Measurements from ENCODE around the gene PCAT6. TPM values are rescaled to one million over a fixed set of nuclear protein-coding genes. Genes with fewer than 3 reads are reported as not detected.
"Not testable (repeated sequence)": the region's sequence is repeated elsewhere in the genome, so short reads cannot be mapped to it uniquely, and the experiment has no call there.

PCAT6 gene
- total RNA-seq, 1 donor from 2014 or later, result 0.54 TPM

DNA sequence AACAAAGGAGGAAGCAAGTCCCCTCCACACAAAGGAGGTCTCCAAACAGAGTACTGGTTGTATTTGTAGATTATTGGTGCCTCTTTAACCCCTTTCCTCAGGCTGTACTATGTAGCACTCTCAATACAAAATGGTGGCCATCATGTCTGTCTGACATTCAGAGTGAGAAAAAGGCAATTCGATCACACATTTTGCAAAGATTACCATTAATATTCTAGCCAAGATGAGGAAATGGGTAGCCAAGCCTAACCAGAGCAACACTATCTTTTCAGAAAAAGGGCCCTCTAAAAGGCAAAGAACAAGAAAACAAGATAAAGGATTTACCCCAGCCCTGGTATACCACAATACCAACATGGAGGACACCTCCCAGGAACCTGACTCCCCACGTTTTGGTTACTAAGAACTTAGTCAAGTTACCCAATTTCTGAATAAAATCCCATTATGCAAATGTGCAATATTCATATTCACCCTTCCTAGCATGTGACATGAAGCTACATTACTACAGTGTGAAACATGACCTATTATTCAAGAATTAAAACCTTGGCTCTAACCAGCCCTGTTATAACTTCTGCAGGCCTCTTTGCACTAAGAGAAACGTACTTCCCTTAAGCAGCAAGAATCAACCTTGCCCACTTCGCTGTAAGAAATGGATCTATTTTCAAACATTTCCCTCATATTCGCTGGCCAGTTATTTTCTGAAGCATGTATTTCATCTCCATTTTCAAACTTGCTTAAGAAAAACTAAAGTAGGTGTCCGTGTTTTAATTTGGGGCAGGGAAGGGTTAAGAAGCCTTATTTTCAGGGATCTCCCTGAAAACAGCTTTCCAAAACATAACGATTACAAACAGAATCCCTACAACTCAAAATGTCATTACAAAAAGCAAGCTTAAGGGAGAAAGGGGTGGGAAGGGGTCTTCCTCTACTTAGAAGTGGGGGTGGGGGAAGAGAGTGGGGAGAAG lies 4.6 kb upstream of the PCAT6 start:
- intact Hi-C loops (cut with DNase I), result no loop called here
- no peak for DNase-seq (ENCODE audit: missing footprints)
- ATAC-seq, result no peak

DNA sequence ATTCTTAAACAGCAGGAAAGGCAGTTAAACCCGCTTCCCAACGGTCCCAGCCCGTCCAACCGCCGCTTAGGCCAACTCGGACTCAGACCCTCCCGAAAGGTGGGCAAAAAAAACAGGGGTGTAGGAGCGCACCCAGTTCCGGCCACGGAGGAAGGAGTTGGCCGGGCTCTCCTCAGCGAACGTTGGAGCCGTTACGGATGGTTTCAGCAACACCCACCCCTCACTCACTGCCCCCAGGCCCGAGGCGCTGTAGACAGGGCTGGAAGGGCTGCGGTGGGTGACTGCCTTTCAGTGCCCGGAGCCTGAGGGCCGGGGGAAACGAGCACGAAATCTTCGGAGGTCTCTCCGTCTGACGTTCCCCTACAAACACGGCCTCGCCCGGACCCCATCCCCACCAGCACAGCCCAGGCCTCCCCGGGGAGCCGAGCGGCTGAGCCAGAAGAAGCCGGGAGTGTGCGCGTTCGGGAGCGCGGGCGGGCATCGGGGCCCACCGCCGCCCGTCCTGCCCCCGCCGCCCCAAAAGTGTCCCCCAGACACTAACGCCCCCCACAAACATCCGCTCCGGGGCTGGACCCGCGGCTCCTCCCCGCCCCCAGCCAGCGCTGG lies 3.8 kb upstream of the PCAT6 start:
- peak; percentile 75 for DNase-seq (ENCODE audit: missing footprints)
- ATAC-seq, result no peak
- intact Hi-C loops (cut with DNase I), result no loop called here

DNA sequence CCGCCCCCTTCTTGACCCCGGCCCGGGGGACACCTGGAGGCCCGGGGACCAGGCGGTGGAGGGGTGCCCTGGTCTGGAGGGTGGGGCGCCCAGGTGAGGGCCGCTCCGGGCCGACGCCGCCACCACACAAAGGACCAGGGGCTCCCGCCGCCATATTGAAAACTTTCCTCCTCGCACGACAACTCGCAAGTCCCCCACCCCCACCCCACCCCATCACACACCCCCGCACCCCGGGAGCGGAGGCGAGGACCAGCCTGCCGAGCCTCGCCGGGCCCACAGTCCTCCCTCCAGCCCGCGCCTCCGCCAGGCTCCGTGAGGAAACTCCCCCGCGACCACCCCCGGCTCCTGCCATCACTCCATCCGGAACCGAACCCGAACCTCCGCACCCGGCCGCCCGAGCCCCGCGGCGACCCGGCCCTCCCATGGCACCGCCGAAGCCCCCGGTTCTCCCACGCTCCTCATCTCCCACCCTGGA lies 3.3 kb upstream of the PCAT6 start:
- intact Hi-C loops (cut with DNase I), result no loop called here
- peak; percentile 72 for DNase-seq (ENCODE audit: missing footprints)
- ATAC-seq, result no peak

DNA sequence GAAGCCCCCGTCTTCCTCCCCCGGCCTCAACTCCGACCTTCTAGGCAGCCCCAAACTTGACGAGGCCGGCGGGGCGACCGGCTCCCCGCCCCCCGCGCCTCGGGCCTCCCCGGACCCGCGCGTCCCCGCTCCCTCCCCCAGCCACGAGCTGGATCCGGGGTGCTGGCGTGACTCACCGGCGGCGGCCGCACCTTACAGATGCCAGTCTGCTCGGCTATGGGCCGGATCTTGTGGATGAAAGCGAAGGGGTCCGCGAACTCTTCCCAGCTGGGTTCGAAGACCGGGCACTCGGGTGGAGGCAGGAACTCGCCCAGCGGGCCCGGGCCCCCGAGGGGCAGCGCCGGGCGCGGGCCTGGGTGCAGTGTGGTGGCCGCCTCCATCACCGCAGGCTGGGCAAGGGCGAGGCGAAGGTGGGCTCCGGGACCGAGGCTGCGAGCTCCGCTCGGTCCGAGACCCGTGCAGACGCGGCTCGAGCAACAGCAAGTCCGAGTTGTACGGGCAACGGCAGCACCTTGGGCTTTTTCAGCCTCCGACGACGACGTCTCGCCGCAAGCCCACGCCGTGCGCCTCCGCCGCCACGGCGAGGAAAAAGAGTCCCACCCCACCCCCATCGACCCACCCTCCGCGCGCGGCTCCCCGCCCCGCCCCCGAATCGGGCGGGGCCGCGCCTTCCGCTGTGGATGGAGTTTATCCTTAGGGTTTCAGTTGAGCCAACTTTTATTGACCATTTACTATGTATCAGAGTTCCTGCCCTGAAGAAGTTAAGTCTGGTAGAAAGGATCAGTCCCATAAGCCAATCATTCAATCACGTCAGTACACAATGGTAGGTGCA lies 2.6 kb upstream of the PCAT6 start, which contains the start of gene KDM5B:
KDM5B (minus strand) TSS at position 496 of the 832 bp plus-strand sequence; CDS start at position 380, 116 bp downstream.
- peak; percentile 49 for ATAC-seq
- peak; percentile 84 for DNase-seq (ENCODE audit: missing footprints)
- intact Hi-C loops (cut with DNase I), result no loop called here

DNA sequence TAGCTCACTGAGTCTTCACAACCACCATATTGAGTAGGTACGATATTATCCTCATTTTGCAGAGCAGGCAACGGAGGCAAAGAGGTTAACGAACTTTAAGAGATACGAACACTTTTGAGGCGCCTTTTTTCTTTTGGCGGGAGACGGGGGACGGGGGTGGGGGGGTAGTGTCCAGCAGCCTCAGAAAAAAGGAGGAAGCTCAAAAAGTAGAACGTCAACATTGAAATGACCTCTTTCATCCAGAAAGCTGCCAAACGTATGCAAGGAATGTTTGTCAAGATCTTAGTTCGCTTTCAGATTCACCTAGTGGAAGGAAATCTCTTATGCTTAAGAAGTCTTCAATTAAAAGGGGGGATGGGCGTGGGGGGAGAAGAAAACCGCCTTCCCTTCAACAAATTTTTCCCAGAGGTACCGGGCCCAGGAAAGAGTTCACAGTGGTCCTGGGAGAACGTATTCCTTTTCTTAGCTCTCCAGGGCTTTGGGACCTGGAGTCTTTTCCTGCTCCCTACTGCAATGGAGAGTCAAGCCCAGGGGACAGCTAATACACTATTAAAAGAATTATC lies 1.1 kb upstream of the PCAT6 start:
- no peak for DNase-seq (ENCODE audit: missing footprints)
- intact Hi-C loops (cut with DNase I), result loop anchor here (2.0 kb wide), 1 partner anchor 79 kb away; the partner anchor contains the start of gene RABIF
- no peak for ATAC-seq

DNA sequence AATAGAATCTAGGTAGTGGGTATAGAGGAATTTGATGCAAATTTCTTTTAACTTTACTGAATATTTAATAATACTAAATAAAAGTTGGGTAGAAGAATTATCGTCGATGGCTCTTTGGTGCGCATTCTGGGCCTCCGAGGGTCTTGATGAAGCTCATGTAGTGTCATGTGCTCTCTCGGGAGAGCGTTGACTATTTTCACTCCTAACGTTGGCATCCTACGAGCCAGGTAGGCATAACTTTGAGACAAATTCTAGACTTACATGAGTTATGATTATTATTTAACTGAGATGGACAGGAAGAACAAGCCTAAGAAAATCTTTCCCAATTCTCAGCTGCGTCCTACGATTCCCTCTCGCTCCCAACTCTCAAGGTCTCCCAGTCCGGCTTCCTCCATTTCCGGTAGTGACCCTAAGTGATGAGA lies 550 bp upstream of the PCAT6 start:
- ATAC-seq (no peak), DNase-seq (ENCODE audit: missing footprints) (no peak)
- intact Hi-C loops (cut with DNase I), result loop anchor here (2.0 kb wide), 1 partner anchor 79 kb away; the partner anchor contains the start of gene RABIF

DNA sequence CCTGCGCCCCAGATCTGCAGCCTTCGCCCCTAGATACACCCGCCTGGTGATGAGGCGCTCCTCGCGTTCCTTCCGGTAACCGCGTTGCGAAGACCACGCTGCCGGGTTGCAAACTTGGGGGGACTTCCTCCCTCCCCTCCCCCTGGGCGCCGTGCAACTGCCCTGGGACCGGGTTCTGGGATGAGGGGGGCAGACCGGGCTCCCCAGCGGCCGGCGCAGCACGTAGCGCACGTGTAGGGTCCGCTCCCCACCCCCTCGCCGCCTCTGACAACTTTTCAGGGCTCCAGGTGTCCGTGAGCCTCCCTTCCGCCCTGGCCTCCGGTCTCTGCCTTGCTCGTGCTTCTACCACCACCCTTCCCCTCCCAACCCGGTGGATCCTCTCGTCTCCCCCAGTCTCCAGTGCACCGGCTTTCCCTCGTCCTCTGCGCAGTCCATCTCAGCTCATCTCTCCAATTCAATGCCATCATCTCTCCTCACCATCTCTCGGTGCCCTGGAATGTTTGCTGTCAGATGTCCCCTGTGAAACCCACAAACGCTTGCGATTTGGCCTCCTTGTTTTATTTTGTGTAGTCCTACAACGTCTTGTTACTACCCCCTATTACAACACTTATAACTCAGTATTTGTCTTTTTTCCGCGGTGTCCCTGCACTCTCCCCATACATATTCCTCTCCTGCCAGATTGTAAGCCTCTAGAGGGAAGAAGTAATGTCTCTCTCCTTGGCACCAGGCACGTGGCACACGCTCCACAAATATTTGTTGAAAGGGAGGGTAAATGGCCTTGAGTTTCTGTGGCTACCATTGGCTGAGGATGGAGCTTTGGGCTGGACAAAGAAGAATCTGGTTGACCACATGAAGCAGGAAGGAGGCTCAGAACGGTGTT lies 782 bp downstream of the PCAT6 start:
- ATAC-seq (no peak), DNase-seq (ENCODE audit: missing footprints) (peak; percentile 75)
- intact Hi-C loops (cut with DNase I), result loop anchor here (2.0 kb wide), 1 partner anchor 77 kb away; the partner anchor contains the start of gene RABIF

DNA sequence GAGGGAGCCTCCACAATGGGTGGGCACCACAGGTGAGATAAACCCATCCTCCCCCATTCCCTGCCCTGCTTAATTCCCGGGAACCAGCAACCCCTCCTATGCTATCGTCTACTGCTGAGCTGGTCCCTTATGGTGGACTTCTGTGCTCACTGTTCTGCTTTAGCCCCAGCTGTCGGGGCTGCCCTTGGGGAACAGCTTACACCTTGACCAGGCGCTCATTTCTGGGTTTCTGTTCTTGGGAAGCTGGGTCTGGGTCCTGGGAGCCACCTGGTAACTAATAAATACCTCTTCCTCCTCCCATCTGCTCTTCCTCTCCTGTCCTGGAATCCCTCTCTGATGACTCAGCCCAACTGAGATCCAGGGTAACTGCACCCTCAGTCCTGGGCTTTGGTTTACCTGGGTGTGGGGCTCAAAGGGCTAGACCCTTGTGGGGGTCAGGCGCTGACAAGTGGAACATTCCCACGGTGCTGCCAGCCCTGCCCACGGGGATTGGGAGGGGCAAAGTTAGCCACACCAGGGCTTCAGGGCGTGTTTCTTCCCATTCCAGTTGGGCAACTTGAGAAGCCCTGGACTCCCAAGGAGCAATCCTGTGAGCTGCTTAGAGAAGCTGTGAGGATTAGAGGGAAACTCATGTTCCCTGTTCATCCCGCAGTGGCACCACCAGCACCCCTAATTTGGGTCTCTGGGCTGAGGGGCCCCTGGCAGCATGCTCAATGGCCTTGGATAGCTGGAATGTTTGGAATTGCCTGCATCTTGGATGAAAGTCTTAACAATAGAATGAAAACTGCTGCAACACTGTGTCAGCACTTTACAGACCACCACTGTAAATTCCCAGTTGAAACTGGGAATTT lies 1.6 kb downstream of the PCAT6 start:
- no peak for DNase-seq (ENCODE audit: missing footprints)
- no peak for ATAC-seq
- intact Hi-C loops (cut with DNase I), result no loop called here

DNA sequence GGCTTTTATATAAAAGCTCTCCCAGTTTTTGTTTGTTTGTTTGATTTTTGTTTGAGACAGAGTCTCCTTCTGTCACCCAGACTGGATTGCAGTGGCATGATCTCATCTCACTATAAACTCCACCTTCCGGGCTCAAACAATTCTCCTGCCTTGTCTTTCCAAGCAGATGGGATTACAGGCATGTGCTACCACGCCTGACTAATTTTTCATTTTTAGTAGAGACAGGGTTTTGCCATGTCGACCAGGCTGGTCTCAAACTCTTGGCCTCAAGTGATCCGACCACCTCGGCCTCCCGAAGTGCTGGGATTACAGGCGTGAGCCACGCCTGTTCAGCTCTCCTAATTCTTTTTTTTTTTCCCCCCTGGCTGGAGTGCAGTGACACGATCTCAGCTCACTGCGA lies 4.4 kb downstream of the PCAT6 start:
- DNase-seq (ENCODE audit: missing footprints) (no peak), ATAC-seq (no peak)
- intact Hi-C loops (cut with DNase I), result no loop called here

DNA sequence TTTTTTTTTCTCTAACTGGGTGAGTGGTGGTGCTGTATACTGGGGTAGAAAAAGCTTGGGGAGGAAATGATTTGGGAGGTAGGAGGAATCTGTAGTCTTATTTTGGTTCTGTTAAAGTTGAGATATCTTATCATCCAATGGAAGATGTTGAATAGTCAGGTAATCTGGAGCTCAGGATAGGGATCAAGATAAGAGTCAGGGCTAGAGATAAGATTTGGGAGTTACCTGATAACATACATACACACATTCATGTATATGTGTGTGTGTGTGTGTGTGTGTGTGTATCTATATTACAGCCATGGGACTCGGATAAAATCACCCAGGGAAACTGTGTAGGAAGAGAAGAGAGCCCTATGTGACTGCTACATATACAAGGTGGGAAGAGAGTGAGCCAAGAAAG lies 8.1 kb downstream of the PCAT6 start:
- DNase-seq (ENCODE audit: missing footprints) (no peak), ATAC-seq (no peak)
- intact Hi-C loops (cut with DNase I), result no loop called here

DNA sequence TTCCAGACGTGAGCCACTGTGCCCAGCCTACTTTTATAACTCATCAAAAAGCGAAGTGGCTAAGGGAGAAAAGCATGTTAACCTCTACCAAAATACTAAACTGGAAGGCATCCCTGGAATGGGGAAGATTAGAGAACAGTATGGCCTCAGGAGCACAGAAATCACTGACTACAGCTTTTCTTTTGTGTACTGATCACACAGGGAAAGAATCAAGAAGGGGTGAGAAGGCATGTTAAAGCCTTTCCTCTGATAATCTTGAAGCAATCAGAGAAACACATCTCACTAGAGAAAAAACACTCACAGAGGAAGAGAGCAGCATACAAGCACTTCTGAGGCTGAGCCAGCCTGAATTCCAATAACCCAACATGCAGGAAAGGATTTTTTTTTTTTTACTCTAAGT lies 10.7 kb downstream of the PCAT6 start:
- ATAC-seq (no peak), DNase-seq (ENCODE audit: missing footprints) (no peak)

DNA sequence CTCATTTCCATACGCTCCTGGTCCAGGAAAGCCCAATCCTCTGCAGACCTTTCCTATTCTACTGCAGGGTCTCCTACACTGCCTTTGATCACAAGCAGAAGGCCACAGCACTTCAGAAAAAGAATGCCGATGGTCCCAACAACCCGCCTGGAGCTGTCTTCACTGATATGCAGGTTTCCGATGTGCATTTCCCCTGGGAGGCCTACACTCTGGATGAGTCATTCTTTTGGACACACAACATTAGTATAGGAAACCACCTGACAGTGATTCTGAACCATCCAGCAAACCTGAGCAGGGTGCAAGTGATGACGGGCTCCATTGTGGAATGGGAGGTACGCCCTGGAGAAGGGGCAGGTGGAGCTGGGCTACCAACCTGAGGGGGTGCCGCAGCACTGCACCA lies 15.0 kb downstream of the PCAT6 start:
- no peak for DNase-seq (ENCODE audit: missing footprints)
- intact Hi-C loops (cut with DNase I), result no loop called here
- ATAC-seq, result no peak

More for the DNA sequence above, 10.7 kb downstream of the PCAT6 start:
- intact Hi-C loops (cut with DNase I), result no loop called here

DNA sequence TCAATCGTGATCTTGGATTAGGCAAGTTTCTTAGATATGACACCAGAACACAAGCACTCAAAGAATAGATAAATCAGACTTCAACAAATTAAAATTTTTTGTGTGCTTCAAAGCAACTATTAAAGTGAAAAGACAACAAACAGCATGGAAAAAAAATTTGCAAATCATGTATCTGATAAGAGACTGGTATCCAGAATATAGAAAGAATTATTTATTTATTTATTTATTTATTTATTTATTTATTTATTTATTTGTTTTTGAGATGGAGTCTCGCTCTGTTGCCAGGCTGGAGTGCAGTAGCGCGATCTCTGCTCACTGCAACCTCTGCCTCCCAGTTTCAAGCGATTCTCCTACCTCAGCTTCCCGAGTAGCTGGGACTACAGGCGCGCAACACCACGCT lies 18.5 kb downstream of the PCAT6 start:
- DNase-seq (ENCODE audit: missing footprints); ATAC-seq; intact Hi-C loops (cut with DNase I): not testable (repeated sequence)

DNA sequence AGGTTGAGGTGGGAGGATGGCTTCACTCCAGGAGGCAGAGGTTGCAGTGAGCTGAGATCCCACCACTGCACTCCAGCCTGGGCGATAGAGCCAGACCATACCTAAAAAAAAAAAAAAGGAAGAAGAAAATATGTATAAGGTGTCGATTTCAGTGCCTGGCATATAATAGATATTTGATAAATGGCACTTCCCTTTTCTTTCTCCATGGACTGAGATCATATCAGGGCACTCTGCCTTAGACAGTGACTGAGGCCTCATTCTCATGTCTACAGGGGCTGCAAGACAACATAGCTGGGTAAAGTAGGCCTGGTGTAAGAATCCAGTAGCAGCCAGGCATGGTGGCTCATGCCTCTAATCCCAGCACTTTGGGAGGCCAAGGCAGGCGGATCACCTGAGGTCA lies 21.2 kb downstream of the PCAT6 start:
- ATAC-seq, result no peak
- DNase-seq (ENCODE audit: missing footprints), result no peak
- intact Hi-C loops (cut with DNase I), result no loop called here

DNA sequence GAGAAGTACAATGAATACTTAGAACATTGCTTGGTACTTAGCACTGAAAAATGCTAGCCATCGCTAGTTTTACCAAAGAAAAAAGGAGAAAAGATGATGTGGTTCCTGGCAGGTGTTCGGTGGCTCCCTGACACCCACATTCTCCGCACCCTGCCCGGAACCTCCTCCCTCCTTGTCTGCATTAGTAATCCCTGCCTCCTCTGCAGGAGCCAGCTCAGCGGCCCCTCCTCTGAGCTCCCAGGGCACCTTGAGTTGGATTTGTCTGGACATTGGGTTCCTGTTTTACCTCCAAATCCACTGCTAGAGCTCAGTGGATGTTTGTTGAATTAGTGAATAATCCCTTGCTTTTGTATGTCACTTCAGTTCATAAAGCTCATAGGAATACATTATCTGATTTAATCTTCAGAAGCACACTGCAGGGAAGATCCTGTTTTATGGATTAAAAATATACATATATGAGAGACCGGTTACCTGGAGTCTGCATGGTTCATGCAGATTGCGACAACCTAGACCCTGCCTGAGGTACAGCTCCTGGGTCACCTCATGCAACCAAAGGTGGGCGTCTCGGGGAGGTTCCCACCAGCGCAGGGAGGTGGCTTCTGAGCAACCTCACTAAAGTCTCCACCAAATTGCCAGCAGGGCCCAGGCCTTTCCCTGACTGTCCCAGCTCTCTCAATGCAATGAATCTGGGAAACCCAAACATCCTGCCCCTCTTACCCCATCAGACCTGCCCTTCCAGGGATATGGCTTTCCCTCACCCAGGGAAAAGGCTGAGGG lies 24.2 kb downstream of the PCAT6 start:
- intact Hi-C loops (cut with DNase I), result no loop called here
- DNase-seq (ENCODE audit: missing footprints) (no peak), ATAC-seq (no peak)

DNA sequence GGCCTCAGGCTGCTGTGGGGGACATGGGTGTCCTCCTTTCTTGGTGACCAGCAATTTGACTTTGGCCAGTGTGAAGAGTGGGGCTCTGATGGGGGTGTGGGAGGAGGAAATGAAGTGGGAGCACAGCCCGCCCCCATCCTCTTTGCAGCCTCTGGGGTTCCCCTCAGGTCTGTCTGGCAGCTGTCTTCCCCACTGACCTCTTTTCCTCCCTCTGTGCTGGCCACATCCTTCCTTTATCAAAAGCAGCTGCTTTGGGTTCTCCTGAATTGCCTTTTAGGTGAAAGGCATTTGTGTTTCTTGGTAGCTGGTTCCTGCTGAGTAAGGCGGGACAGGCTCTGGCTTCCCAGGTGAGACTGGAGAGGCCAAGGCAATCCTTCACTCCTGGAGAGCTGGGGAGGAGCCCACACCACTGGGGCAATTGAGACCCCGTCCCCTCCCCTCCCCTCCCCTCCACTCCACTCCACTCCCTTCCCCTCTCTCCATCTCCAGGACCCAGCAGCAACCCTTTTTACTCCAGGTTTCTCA lies 24.9 kb downstream of the PCAT6 start:
- no peak for ATAC-seq
- no peak for DNase-seq (ENCODE audit: missing footprints)
- intact Hi-C loops (cut with DNase I), result no loop called here

Data from Right ventricle myocardium inferior (tissue), 1 donor.